SK-N-SH treated with all-trans-retinoic acid at 6 μM for 48 hours (cell line): Measurements from ENCODE around the gene TRIM75.

ENCODE experiments used
- TOX ChIP-seq: fragments of 250-450 bp; sonication (Bioruptor Pico); IDR thresholded peaks from 2 replicates; pipeline ENCODE4 v1.8.0; 2021; ENCODE audit warnings: mild to moderate bottlenecking, moderate library complexity, borderline replicate concordance
- ZNF565 ChIP-seq: fragments of 450-650 bp; formaldehyde crosslinking; conservative IDR thresholded peaks from 2 replicates; pipeline ENCODE4 v1.5.0; 2020; ENCODE audit warnings: low read depth, mild to moderate bottlenecking, moderate library complexity
- ZNF70 ChIP-seq: fragments of 450-650 bp; formaldehyde crosslinking; IDR thresholded peaks from 2 replicates; pipeline ENCODE4 v1.5.0; 2020; ENCODE audit warnings: mild to moderate bottlenecking, moderate library complexity
- TF ChIP-seq, protein P1 (sequence below): fragments of 250-450 bp; sonication (Bioruptor Pico); IDR thresholded peaks from 2 replicates; pipeline ENCODE4 v1.8.0; 2020; ENCODE audit warnings: mild to moderate bottlenecking, moderate library complexity, borderline replicate concordance

DNA sequence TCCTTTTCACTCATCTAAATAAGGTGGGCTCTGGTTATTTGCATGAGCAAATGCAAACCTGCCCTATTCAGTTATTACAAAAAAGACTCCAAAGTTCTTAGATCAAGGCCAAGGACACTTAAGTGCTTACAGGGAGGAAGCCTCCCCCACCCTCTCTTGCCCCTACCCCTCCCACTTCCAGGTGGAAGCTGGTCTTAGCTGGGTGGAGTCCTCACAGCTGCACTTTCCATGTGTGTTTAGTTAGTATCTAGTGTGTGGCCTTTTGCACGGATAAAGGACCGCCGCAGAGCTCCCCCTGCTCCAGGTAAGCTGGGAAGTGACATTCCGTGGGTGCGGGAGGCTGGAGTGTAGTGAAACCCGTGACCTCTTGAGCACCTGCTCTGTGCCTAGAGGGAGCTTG, at the start of gene TRIM75:
- TF ChIP-seq ZNF565 (CRISPR knock-in tag): no peak
- TF ChIP-seq, protein P1, sequence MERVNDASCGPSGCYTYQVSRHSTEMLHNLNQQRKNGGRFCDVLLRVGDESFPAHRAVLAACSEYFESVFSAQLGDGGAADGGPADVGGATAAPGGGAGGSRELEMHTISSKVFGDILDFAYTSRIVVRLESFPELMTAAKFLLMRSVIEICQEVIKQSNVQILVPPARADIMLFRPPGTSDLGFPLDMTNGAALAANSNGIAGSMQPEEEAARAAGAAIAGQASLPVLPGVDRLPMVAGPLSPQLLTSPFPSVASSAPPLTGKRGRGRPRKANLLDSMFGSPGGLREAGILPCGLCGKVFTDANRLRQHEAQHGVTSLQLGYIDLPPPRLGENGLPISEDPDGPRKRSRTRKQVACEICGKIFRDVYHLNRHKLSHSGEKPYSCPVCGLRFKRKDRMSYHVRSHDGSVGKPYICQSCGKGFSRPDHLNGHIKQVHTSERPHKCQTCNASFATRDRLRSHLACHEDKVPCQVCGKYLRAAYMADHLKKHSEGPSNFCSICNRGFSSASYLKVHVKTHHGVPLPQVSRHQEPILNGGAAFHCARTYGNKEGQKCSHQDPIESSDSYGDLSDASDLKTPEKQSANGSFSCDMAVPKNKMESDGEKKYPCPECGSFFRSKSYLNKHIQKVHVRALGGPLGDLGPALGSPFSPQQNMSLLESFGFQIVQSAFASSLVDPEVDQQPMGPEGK (CRISPR knock-in tag): no peak
- no peak for TF ChIP-seq ZNF70 (CRISPR knock-in tag)
- no peak for TF ChIP-seq TOX
